Measurements from ENCODE around the gene MUC4. TPM values are rescaled to one million over a fixed set of nuclear protein-coding genes. Genes with fewer than 3 reads are reported as not detected.

The MUC4 gene
- total RNA-seq, 2 donors from 2014 or later: 0.35 to 2.3 TPM

DNA sequence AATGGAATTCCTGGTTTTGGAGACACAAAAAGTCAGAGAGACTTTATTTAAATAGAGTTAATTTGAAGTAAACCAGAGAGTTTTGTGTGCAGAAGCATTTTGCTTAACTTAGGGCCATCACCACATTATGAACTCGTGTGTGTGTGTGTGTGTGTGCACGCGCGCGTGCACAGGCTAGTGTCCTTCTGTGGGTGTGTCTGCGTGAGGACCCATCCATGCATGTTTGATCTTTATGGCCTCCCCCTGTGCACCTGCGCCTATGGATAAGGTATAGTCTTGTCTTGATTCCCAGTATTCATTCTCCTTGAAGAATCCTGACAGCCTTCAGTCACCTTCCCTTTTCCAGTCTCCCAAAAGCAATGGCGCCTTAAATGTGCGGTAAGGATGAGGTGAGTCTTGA, 65.0 kb downstream of the MUC4 start:
- 94 to 97% methylated on average over 9 of the region's 9 CpGs for WGBS, 2 experiments (ENCODE audit: insufficient coverage in 1 of 2, insufficient read length in 1 of 2)
- peaks cover 54% of the 10 kb centered on the region for H3K27me3 Mint-ChIP-seq (ENCODE audit: insufficient read depth)
- no peaks in the 10 kb centered on the region for H3K4me1 Mint-ChIP-seq
- H3K4me3 Mint-ChIP-seq: no peak overlapping the region
- peaks cover 4% of the 10 kb centered on the region for H3K36me3 Mint-ChIP-seq (ENCODE audit: low read depth)
- no peaks in the 10 kb centered on the region for H3K4me1 ChIP-seq (ENCODE audit: control insufficient read depth, insufficient read depth, low read length)
- H3K9me3 ChIP-seq (ENCODE audit: control insufficient read depth, low read length): no peaks in the 10 kb centered on the region
- DNase-seq: no peak
- peaks cover 23% of the 10 kb centered on the region for H3K27me3 ChIP-seq (ENCODE audit: control insufficient read depth, insufficient read depth, low read length, poor library complexity, severe bottlenecking)
- H3K27ac Mint-ChIP-seq: no peak overlapping the region
- H3K27ac ChIP-seq (ENCODE audit: low read depth, low read length): no peak overlapping the region
- no peaks in the 10 kb centered on the region for H3K36me3 ChIP-seq (ENCODE audit: control insufficient read depth, insufficient read depth, low read length)
- H3K9ac ChIP-seq (ENCODE audit: extremely low read depth, low read length, poor library complexity, severe bottlenecking): no peak overlapping the region
- TF ChIP-seq, protein P1, sequence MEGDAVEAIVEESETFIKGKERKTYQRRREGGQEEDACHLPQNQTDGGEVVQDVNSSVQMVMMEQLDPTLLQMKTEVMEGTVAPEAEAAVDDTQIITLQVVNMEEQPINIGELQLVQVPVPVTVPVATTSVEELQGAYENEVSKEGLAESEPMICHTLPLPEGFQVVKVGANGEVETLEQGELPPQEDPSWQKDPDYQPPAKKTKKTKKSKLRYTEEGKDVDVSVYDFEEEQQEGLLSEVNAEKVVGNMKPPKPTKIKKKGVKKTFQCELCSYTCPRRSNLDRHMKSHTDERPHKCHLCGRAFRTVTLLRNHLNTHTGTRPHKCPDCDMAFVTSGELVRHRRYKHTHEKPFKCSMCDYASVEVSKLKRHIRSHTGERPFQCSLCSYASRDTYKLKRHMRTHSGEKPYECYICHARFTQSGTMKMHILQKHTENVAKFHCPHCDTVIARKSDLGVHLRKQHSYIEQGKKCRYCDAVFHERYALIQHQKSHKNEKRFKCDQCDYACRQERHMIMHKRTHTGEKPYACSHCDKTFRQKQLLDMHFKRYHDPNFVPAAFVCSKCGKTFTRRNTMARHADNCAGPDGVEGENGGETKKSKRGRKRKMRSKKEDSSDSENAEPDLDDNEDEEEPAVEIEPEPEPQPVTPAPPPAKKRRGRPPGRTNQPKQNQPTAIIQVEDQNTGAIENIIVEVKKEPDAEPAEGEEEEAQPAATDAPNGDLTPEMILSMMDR (conservative IDR thresholded peaks at IDR 0.05): no peak
- peaks cover 9% of the 10 kb centered on the region for H3K9me3 Mint-ChIP-seq
- H3K4me3 ChIP-seq (ENCODE audit: low read length): no peak overlapping the region

DNA sequence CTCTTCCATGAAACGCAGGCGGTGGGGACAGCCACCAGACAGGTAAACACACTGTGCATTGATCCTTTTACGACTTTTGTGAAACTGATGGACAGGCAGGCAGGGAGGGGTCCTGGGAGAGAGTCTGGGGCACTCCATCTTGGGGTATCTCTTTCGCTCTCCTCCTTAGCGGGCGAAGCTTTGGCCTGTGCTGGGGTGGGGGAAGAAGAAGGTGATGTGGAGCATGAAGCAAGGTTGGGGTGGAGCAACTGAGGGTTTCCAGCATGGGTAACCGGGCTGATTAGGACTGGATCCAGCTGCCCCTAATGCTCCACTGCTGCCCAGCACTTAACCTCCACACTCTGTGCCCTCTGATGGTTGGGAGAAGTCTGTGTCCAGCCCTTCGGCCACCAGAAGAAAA, 65.4 kb downstream of the MUC4 start:
- peaks cover 4% of the 10 kb centered on the region for H3K36me3 Mint-ChIP-seq (ENCODE audit: low read depth)
- no peak for DNase-seq
- no peak overlapping the region for H3K27ac Mint-ChIP-seq
- H3K27me3 Mint-ChIP-seq (ENCODE audit: insufficient read depth): peaks cover 57% of the 10 kb centered on the region
- no peaks in the 10 kb centered on the region for H3K4me1 Mint-ChIP-seq
- Histone ChIP-seq H3K9ac (ENCODE audit: extremely low read depth, low read length, poor library complexity, severe bottlenecking) (no peak overlapping the region), H3K4me1 (ENCODE audit: control insufficient read depth, insufficient read depth, low read length) (no peaks in the 10 kb centered on the region), H3K4me3 (ENCODE audit: low read length) (no peak overlapping the region), H3K9me3 (ENCODE audit: control insufficient read depth, low read length) (no peaks in the 10 kb centered on the region), H3K36me3 (ENCODE audit: control insufficient read depth, insufficient read depth, low read length) (no peaks in the 10 kb centered on the region), H3K27ac (ENCODE audit: low read depth, low read length) (no peak overlapping the region), H3K27me3 (ENCODE audit: control insufficient read depth, insufficient read depth, low read length, poor library complexity, severe bottlenecking) (peaks cover 23% of the 10 kb centered on the region)
- TF ChIP-seq, protein P1 (conservative IDR thresholded peaks at IDR 0.05): no peak
- H3K9me3 Mint-ChIP-seq: peaks cover 9% of the 10 kb centered on the region
- 87 to 88% methylated on average over 8 of the region's 8 CpGs for WGBS, 2 experiments (ENCODE audit: insufficient coverage in 1 of 2, insufficient read length in 1 of 2)
- no peak overlapping the region for H3K4me3 Mint-ChIP-seq

DNA sequence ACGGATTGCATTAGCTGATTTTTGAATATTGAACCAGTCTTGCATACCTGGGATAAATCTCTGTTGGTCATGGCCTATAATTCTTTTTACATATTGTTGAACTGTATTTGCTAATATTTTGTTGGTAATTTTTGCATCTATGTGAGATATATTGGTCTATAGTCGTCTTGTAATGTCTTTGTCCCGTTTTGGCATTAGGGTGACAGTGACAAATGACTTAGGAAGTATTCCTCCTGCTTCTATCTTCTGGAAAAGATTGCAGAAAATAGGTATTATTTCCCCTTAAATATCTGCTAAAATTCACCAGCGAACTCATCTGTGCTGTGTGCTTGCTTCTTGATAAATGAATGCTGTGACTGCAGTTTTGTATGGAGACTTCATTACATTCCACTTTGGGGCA, 67.3 kb downstream of the MUC4 start:
- no peaks in the 10 kb centered on the region for H3K4me1 Mint-ChIP-seq

More for the DNA sequence above, 67.3 kb downstream of the MUC4 start:
- Mint-ChIP-seq H3K9me3 (peaks cover 9% of the 10 kb centered on the region), H3K36me3 (ENCODE audit: low read depth) (peaks cover 4% of the 10 kb centered on the region), H3K27me3 (ENCODE audit: insufficient read depth) (peaks cover 61% of the 10 kb centered on the region), H3K4me3 (no peak overlapping the region), H3K27ac (no peak overlapping the region)
- no peak overlapping the region for H3K27ac ChIP-seq (ENCODE audit: low read depth, low read length)
- WGBS, 2 experiments (ENCODE audit: insufficient coverage in 1 of 2, insufficient read length in 1 of 2): 88 to 92% methylated on average over 4 of the region's 4 CpGs
- H3K4me1 ChIP-seq (ENCODE audit: control insufficient read depth, insufficient read depth, low read length): no peaks in the 10 kb centered on the region
- peaks cover 23% of the 10 kb centered on the region for H3K27me3 ChIP-seq (ENCODE audit: control insufficient read depth, insufficient read depth, low read length, poor library complexity, severe bottlenecking)
- H3K36me3 ChIP-seq (ENCODE audit: control insufficient read depth, insufficient read depth, low read length): no peaks in the 10 kb centered on the region
- H3K9ac ChIP-seq (ENCODE audit: extremely low read depth, low read length, poor library complexity, severe bottlenecking): no peak overlapping the region
- TF ChIP-seq, protein P1 (conservative IDR thresholded peaks at IDR 0.05): no peak
- H3K9me3 ChIP-seq (ENCODE audit: control insufficient read depth, low read length): no peaks in the 10 kb centered on the region
- H3K4me3 ChIP-seq (ENCODE audit: low read length): no peak overlapping the region
- DNase-seq: no peak
